IPS-NIHi7 (cell line): Measurements from ENCODE around the gene PRICKLE4.
"Not testable (repeated sequence)": the region's sequence is repeated elsewhere in the genome, so short reads cannot be mapped to it uniquely, and the experiment has no call there.

ENCODE experiments used
- DNase-seq: peaks from one replicate; pipeline ENCODE4 v3.0.0; 2012; ENCODE audit warnings: mixed read lengths; ENCODE audit errors: extremely low spot score

The PRICKLE4 gene

DNA sequence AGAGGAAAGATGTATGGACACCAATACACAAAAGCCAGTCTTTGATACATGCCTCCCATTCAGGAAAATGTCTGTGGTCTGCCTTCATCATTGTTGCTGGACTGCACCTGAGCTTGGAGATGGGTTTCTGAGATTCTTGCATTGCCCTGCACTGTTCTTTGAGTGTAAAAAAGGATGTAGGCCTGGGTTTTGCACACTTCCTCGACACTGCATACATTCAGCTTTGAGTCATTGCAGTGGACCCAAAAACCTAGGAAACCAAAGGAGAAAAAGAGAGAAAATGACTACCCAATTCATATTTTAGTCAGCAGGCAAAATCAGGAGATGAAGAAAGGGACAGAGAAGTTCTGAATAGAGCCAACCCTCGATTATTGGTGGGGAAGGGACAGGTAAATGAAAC, 15.9 kb downstream of the PRICKLE4 start:
- no peak for DNase-seq

DNA sequence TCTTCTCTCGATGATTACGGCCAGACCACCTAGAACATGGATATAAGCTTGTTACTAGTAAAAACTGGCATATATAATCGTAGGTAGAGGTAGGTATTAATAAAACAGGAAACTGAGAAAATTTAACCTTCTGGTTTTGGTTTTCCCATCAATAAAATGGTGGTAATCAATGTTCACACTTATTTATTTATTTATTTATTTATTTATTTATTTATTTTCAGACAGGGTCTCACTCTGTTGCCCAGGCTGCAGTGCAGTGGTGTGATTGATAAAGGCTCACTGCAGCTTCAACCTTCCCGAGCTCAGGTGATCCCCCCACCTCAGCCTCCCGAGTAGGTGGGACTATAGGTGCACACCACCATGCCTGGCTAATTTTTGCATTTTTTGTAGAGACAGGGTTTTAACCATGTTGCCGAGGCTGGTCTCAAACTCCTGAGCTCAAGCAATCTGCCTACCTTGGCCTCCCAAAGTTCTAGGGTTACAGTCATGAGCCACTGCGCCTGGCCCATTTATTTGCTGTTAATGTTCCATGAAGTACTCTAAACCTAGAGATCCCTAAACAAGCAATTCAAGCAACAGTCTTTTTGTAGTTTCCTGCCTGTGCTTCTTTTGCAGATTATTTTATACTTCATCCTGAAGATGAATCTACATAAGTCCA, 18.4 kb downstream of the PRICKLE4 start:
- no peak for DNase-seq

DNA sequence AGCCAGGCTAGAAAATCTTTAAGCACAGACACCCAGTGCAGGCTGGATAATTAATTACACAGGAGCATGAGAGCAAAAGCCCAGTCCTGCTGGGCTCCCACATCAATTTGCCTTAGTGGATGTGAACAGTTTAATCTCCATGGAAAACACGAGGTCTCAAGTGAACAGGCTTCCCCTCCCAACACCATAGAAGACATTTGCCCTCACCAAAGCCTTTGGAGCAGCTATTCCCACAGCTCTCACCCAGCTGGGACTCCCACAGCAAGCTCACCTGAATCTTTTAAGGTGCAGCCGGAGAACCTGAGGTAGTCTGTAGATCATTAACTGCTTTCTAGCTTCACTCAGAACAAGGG, 19.0 kb downstream of the PRICKLE4 start:
- DNase-seq, result no peak

DNA sequence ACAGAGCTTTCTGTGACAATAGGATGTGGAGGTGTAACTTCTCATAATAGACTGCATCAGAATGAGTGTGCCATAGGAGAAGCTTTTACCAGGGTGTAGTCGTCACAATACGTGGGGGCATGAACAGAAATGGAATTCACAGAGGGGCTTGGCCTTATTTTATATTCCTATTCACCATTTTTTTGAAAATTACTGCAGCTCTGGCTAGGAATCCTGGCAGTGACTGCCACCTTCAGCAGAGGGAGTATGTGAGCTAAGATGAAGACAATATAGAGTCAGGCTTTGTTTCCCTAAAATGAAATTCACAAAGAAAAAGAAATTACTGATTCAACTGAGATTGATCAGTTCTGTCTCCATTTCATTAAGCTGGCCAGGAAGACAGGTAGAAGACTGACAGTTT, 20.8 kb downstream of the PRICKLE4 start:
- DNase-seq, result no peak

DNA sequence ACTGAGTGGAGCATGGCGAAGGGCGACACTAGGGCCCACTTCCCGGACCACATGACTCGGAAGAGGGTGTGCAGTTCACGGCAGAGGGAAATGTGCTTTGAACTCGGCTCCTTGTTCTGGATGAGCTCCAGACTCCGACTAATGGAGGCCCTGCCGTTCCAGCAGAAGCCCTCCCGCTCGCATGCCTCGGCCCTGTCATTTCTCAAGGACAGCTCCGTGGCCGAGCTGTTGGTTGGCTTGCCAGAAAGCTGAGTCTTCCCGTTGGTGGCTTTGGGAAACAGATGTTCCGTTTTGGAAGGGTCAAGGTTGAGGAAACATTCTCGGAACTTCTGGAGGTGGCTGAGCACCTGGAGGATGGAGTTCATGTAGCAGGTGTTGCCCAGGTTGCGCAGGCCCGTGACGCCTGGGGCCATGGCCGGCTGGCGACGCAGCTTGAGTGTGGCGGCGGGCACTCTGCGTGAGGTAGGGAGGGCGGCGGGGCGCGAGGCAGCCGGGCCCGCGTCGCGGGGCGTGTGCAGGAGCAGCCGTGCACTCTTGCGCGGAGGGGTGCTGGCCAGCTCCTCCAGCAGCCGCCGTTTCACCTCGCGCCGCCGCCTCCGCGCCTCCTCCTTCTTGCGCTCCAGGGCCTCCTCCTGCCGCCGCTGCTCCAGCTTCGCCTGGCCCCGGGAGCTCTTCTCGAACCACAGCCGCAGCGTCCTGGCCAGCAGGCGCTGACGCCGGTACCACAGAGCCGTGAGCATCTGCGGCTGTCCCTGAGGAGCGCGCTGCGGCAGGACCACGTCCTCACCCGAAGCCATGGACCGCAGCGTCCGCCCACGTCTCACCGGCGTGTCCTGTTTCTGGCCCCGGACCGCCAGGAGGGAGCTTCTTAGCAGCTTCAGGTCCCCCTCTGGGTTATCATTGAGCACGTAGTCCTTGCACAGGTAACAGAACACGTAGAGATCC, 25.5 kb downstream of the PRICKLE4 start:
- no peak for DNase-seq

DNA sequence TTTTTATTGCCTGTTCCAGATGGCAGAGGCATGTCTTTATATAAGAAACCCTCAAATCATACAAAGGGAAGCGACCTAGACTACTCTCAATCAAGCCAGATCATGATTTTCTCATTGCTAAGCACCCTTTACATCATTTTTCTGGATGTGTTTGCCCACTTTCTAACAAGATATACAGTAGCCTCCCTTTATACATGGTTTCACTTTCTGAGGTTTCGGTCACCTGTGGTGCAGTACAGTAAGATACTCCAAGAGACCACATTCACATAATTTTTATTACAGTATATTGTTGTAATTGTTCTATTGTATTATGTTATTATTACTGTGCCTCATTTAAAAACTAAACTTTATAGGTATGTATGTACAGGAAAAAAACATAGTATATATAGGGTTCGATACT, 30.5 kb downstream of the PRICKLE4 start:
- DNase-seq, result no peak

DNA sequence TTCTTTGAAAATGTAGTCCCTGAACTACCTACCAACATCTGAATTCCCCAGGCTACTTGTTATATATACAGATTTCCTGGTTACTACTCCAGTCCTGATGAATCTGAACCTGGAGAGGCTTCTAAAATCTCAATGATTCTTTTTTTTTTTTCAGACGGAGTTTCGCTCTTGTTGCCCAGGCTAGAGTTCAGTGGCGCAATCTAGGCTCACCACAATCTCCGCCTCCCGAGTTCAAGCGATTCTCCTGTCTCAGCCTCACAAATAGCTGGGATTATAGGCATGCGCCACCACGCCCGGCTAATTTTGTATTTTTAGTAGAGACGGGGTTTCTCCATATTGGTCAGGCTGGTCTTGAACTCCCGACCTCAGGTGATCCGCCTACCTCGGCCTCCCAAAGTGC, 31.4 kb downstream of the PRICKLE4 start:
- not testable (repeated sequence) for DNase-seq

DNA sequence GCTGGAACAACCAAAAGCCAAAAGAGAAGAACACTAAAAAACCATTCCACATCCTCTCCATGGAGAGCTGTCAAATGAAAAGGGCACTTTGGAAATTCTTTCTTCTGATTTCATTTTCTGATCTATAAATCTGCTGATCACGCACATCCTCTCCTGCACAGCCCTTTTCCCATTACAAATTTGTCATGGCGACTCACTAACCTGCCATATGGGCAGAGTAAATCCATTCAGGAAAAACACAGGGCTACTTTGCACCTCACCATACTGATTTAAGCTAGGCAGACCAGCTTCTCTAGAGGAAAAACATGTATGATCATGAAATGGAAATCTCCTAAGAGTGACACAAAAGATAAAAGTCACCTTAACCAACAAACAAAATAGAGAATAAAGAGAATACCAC, 32.9 kb downstream of the PRICKLE4 start:
- DNase-seq, result no peak

DNA sequence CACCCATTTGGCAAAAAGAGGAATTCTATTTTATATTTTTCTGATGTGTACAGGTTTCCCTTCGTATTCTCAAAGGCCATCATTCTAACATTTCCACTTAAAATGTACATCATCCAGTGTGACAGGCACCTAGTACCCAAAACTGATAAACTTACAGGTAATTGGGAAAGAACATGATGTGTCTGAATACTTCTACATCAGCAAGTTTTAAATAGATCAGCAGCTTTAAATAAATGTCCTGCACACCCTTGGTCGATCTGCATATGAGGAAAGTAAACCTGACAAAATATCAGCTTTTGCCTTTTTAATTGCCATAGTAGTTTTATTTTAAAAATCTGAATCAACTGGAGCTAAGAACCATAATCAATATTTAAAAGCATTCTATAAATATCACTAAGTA, 33.4 kb downstream of the PRICKLE4 start:
- DNase-seq, result no peak

DNA sequence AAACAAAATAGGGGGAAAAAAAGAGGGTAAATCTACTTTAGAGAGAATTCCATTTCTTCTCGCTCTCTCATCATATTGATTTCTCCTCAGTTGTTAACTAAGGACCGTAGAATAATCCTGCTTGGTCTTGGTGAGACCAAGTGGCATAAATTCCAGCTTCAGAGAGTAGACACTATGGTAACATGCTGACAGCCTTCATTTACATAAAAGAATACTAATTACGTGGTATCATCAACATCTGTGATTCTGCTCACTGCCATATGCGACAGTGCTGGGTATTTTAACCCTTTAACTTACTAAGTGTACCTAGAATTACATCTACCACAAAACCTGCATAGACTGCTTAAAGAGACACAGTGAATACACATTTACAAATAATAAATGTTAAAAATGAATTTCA, 34.0 kb downstream of the PRICKLE4 start:
- DNase-seq, result no peak

DNA sequence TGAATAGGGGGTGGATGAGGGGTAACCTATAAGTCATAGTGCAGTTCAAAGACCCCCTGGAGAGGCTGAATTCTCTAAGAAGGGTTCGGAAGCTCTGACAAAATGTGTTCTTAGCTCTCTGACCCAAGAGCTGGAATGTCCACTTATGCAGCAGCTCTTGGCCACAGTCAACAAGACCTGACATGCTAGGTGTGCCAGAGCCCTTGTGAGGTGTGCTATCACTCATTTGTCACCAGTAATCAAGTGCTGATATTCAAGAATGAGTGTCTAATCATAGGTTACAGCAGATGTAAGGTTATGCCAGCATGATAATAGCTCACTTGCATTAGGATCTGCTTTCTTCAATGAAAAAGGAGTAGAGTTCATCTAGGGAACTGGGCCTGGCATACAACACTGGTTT, 35.0 kb downstream of the PRICKLE4 start:
- DNase-seq, result no peak

DNA sequence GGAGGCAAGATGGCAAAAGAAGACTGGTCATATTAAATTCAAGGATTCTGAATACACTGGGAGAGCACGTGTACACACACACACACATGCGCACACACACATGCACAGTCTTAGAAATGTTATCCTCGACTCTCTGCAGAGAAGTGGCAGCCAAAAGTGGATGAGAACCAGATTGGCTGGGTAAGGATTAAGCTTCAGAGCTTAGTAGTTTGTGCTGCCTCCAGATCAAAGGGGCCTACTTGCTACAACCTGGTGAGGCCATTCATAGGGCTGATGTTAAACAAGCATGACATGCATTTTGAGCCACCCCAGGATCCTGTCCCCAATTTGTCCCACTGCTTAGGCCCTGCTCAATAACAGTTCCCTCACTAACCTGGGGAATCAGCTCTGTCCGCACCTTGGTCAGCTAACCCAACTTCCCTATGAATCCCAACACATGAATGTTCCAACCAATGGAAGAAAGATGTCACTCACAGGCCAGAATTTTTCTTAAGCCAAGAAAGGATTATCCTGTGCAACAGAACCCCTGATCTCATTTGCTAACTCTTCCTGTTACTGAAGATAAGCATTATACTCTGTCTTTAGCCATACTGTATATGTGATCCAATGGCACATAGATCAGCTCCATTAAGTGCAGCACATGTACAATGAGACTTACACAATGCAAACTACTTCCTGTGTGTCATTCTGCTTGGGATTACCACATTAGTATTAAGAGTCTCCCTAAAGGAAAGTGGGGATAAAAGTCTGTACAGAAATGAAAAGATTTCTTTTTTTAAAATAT, 37.9 kb downstream of the PRICKLE4 start:
- DNase-seq, result no peak

DNA sequence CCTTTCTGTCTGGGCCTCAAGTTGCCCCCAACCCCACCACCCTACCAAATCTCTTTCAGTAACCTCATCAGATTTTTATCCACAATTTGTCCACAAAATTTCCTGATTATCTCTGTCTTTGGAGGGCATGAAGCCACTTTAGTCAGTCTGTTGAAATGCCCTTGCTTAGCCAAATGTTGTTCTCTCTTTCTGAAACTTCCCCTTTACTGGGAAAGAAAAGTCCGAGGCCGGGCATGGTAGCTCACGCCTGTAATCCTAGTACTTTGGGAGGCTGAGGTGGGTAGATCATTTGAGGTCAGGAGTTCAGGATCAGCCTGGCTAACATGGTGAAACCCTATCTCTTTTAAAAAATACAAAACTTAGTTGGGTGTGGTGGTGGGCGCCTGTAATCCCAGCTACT, 40.7 kb downstream of the PRICKLE4 start:
- DNase-seq, result no peak

DNA sequence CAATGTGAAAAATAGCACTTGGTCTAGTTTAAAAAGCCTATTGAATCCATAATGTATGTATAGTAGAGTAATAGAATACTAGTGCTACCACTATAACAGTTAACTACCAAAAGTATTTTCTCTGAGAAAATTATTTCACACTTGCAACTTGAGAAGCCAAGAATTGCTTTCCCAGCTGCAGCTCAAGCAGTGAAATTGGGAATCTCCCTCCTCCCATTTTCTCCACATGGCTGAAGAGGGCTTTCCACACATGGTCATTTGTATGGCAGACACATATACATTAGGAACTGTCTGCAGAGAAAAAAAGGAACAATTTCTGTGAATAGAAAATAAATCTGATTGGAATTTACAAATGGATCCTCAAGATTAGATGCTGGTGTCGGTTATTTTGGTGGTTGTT, 41.4 kb downstream of the PRICKLE4 start:
- no peak for DNase-seq

DNA sequence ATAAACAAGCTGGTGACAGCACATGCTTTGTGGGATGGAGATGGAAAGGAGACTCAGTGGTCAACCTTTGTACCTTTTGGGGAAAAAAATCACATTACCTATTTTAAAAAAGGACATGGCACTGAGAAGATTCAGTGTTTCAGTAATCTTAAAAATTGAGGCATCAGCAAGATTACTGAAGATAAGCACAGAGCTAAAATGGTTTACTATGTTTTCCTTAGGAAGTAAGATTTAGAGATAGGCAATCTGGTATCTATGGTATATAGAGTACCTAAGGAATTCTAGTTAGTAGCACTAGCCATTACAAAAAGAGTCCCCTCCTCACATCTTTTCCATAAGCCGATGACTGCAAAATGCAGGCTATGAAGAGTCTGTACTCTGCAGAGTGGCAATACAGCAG, 42.6 kb downstream of the PRICKLE4 start:
- DNase-seq, result no peak

DNA sequence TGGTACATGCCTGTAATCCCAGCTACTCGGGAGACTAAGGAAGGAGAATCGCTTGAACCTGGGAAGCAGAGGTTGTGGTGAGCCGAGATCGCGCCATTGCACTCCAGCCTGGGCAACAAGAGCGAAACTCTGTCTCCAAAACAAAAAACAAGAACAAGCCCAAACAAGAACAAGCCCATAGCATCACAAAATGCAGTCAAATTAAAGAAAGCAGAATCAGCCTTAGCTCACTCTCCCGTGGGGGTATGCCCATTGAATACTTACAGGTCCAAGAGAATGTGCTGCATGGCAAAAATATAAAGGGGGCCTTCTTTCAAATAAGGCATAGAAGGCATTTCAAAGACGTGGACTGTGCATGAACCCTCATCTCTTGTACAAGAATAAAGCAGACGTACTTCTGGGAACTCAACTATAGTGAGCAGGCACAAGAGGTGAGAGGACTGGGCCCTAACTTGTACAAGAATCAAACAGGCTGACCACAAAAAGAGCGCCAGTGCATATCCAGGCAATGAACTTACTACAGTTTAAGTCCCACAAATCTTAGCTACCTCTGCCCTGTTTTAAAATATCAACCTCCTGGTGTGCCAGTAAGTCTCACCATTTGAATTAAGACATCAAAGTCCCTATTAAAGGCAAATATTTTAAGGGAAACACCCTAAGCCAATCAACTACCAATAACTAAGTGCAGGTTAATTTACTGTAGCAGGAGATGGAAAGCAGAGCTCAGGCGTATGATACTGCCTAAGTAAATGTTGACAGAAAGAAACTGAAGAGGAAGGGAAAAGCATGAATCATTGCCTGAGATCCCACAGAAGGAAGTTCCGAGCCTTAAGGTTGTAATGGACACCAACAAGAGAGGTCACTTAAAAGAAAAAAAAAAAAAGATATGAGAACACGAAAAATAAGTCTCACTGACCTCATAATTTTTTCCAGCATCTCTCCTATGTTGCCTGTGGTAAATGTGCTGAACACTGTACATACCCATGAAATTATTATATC, 44.3 kb downstream of the PRICKLE4 start:
- DNase-seq, result no peak

DNA sequence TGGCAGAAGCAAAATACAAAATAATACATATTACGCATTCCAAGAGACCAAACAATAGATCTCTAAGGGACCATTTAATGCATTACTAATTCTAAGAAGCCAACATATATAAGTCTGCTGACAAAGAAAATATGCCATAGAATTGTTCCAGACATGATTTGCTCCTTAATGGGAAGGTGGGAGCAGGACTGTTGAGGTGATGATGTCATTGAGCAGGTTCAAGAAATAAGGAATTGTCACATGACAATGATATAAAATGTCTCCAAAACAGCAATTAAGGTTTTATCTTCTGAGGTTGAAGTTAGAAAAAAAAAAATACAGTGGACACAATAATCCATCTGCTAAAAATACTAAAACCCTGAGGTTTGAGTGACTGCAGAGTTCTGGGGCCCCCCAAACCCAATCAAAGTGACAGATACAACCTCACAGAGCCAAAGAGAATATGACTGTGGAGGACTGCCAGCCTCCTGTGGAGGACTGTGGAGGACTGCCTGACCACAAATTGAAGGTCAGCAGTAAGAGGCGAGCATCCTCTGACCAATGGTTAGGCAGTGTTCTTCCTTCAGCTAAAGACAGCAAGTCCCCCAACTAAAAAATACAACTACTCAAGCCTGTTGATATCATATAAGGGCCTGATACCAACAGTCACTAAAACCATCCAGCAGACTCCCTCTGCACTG, 45.9 kb downstream of the PRICKLE4 start:
- no peak for DNase-seq

DNA sequence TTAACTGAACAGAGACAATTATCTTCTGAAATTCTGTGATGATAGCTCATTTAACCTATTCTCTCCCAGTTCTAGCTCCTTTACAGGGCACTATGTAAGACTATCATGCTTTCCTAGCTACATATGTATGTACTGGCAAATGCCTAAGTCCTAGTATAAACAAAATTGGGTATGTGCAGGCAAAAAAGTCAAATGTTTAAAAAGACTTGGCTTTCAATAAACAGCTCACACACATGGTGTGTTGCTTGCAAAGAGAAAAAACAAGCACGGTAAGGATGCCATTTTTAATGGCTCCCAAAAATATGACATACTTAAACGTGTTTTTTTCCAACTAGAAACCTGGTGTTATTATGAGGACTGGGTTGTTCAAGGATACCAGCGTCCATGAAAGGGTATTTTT, 51.7 kb downstream of the PRICKLE4 start:
- DNase-seq, result no peak

DNA sequence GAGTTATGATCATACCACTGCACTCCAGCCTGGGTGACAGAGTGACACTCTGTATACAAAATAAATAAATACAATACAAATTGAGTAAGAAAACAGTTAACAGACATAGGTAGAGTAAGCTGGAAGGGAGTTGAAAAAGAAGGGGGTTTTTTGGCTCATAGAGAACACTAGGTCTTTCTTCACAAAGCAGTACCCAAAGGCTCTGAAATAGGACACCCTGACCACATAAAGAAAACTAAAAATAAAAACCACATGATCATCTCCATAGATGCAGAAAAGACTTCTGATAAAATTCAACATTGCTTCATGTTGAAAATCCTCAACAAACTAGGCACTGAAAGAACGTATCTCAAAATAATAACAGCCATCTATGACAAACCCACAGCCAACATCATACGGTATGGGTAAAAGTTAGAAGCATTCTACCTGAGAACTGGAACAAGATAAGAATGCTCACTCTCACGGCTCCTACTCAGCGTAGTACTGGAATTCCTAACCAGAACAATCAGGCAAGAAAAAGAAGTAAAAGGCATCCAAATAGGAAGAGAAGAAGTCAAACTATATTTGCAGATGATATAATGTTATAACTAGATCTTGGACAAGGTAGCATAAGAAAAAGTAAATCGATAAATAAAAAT, 55.6 kb downstream of the PRICKLE4 start:
- DNase-seq, result no peak

DNA sequence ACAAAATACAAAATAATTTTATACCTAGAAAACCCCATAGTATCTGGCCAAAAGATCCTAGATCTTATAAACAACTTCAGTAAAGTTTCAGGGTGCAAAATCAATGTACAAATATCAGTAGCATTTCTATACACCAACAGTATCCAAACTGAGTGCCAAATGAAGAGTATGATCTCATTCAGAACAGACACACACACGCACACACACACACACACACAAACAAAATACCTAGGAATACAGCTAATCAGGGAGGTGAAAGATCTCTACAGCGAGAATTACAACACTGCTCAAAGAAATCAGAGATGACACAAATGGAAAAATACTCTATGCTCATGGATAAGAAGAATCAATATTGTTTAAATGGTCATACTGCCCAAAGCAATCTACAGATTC, 56.1 kb downstream of the PRICKLE4 start:
- no peak for DNase-seq
